GM19193 (cell line): Measurements from ENCODE around the gene HES5.

Experiments used
- POLR2A ChIP-seq: IDR thresholded peaks from 4 replicates; pipeline ENCODE4 v1.6.1; 2011; ENCODE audit not compliant: insufficient read depth, insufficient read length; ENCODE audit errors: extremely low read depth

HES5 gene

DNA sequence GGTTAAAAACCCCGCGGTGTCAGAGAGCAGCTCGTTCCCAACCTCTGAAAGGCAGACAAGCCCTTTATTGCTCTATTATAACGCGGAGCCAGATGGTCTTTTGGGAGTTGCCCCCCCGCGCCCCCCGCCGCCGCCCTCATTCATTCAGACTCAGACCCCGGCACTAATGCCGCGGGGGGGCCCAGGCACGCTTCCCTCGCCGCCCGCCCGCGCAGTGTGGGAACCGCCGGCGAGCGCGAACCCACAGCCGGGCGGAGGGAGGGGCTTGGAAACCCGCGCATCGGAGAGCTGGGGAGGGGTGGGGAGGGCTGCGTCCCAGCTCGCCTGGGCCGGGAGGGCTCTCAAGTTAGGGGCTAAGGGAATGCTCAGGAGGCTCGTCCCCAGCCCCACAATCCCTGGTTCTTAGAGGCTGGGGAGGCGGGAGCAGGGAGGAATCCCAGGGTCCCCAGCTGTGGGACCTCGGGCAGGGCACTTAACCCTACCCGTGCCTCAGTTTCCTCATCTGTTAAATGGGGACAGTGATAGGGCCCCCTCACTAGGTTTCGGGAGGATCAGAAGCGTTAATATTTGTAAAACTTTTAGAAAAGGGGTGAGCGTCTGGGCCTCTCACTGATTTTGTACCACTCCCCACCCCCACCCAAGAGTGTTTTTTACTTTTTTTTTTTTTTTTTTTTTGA, 10.9 kb upstream of the HES5 start:
- TF ChIP-seq POLR2A, result no peak

GRCh38 chr1:2539312-2539907, 9.3 kb upstream of the HES5 start:
- TF ChIP-seq POLR2A, result no peak

- no peak for TF ChIP-seq POLR2A
Measured at GRCh38 chr1:2538872-2539271, 8.8 kb upstream of the HES5 start.

DNA sequence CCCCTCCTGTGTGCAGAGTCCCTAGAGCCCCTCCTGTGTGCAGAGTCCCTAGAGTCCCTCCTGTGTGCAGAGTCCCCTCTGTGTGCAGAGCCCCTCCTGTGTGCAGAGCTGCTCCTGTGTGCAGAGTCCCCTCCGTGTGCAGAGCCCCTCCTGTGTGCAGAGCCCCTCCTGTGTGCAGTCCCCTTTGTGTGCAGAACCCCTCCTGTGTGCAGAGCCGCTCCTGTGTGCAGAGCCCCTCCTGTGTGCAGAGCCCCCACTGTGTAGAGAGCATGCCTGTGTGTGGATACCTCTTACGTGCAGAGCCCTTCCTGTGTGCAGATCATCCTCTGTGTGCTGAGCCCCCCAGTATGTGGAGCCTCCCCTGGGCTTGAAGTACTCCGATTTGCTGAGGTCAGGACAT, 8.3 kb upstream of the HES5 start:
- TF ChIP-seq POLR2A, result no peak

- TF ChIP-seq POLR2A, result no peak
Measured at GRCh38 chr1:2537784-2538115, 7.7 kb upstream of the HES5 start.

DNA sequence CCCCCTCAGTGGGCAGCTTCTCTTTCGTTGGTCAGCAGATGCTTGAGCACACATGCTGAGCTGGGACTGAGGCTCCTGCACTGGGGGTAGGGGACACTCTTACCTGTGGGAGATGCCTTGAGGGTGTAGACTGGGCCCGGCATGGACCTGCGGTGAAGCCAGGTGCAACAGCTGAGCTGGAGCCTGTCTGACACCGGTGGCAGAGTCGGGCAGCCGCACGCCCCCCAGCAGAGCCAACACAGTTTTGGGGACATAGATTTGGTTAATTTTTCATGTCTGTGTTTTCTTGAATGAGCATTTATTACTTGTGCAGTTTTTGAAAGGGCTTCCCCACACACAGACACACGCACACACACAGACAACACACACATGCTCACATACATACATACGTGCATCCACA, 5.9 kb upstream of the HES5 start:
- no peak for TF ChIP-seq POLR2A

DNA sequence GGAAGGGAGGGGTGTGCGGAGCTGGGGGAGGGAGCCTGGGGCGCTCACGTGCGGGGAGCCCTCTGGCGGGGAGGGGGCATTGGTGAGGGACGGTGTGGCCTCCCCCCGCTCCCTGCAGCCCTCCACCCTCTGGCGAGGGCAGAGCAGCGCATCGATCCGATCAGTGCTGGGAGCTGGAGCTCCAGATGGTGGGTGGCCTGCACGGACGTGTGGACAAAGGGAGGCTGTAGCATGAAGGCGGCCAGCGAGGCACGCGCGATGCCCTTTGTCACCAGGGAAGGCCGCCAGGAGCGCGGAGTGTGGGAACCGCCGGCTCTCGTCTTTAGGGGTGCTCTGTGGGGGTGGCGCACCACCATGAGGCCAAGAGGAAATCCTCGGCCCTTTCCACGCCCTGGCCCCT, 5.4 kb upstream of the HES5 start:
- TF ChIP-seq POLR2A, result no peak

DNA sequence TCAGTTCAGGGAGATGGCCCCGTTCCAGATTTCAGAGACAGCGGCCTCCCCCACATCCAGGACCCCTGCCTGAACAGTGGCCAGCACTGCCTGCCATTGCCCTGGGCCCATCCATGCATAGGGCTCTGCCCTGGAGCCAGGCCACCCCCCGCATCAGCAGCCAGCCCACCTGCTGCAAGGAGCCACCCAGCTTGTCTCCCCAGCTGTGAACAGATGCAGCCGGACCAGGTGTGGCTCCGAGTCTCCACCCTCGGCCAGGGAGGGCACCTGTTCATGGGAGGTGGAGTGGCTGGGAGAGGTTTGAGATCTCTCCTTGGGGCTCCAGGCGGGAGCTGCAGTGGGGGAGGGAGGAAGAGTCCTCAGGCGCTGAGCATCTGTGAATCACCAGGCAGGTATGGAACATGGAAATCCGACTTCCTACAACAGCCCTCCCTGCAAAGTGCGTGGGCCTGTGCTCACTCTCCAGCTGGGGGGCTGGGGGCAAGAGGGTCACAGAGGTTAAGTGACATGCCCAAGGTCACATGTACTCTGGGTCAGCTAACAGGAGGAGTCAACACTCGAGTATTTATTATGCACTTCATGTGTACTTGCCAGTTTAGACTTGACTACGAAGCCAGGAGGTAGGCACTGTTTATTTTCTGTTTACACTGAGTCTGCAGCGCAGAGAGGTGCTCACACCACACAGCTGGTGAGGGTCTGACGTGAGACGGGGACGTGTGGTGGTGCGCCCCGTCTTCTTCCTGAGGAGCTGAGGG, 4.8 kb upstream of the HES5 start:
- TF ChIP-seq POLR2A, result no peak

DNA sequence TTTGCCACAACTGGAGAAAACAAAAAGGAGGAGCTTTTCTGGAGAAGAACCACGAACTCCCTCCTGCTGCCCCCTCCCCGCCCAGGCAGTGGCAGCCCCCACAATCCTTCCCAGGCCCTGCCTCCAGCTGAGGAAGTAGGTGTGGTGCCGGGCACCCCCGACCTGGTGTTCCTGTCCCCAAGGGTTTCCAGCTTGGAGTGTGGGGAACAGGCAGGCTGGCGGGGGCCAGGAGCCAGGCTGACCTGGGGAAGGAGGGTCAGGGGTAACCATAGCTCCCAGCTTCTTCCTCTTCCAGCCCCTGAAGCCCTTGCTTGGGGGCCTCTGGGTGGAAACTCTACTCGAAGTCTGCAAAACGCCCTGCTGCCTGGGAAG, 4.2 kb upstream of the HES5 start:
- TF ChIP-seq POLR2A, result no peak

DNA sequence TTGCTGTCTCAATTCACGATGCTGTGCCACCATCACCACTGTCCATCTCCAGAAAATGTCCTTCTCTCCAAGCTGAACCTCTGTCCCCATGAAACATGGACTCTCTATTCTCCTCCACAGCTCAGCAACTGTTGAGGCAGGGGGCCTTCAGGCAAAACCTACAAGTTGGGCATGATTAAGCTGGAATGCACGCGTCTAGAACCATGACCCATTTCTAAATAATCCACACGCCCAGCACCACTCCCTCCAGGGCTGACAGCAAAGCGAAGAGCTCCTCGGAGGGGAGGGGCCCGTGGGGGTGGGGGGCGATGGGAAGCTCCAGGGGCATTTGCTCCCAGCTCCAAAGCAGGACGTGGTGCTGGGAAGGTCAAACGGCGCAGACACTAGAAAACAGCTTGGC, 3.3 kb upstream of the HES5 start:
- no peak for TF ChIP-seq POLR2A

DNA sequence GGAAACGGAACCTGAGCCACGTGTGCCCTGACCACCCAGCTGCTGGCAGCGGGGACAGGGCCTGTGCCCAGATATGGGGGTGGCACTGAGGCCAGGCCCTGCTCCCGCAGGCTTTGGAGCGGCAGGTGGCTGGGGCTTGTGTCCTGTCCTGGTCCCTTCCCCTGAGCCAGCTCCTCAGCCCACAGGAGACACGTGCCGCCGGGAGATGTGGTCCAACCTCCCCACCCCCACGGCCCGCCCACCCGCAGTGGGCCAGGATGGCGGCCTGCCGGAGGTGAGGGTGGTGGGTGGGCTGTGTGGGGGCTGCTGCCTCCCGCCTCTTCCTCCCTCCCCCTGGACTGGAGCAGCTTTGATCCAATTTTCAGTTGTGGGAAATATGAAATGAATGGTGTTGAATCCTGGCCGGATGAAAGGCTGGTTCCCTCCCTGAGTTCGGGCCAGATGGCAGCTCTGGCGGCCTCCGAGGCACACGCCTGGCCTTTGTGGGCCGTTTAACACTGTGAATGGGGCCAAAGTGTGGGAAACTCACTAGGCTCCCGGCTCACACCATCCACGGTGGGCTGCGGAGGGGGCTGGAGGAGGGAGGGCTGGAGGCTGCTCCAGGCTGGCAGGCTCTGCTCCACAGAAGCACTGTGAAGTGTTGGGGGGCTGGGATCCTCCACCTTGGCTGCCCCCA, 2.6 kb upstream of the HES5 start:
- TF ChIP-seq POLR2A, result no peak

DNA sequence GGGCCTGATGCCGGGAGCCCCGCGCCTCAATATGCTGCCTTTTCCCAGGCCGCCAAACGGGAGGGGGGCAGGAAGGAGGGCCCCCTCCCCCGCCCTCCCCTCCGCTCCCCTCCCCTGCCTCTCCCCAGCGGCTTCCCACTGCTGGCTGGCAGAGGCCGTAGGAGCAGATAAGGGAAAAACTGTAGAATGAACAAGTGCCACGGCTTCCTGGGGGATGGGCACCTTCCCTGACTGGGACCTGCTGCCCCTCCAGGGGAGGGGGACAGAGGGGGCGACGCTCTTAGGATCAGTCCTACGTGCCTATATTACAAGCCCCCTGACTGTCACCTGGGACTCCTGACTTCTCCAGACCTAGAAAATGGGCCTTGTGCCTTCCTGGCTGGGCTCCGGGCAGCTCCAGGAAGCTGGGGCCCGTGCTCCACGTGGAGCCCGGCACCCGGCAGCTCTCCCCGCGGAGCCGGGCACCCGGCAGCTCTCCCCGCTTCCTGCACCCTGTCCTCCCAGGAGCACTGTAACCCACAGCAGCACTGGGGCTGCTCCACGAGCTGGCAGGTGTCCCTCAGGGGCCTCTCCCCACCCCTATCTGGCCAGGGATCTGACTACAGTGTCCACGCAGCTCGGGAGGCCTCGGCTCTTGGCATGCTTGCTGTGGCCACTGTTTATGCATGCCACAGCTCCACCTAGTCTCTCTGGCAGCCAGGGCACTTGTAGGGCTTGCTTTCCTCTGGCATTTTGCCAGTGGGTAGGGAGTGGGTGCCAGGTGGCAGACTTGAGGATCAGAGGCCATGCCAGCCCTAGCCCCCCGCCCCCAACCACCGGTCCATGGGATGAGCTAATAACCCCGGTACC, 674 bp upstream of the HES5 start:
- no peak for TF ChIP-seq POLR2A

- no peak for TF ChIP-seq POLR2A
Measured at GRCh38 chr1:2528966-2529783, 888 bp downstream of the HES5 start.

GRCh38 chr1:2528611-2528965, 1.5 kb downstream of the HES5 start:
- TF ChIP-seq POLR2A, result no peak
